Measurements from ENCODE around the gene EPHB1.

DNA sequence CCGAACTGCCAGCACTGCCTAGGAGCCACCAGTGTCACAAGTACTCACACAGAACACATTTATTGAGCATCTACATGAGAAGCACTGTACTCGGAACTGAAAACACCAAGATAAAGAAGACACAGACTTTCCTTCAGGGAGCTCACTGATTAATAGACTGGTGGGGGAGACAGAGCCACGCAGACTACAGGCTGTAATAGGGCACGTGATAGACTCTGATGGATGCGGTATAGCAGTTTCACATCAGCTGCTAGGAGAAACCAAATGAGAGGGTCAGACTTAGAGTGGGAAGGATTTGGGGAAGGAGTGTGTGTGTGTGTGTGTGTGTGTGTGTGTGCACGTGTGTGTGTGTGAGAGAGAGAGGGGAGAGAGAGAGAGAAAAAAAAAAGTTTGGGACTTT is 12.1 kb downstream of the EPHB1 start:
- TF ChIP-seq, protein P1, sequence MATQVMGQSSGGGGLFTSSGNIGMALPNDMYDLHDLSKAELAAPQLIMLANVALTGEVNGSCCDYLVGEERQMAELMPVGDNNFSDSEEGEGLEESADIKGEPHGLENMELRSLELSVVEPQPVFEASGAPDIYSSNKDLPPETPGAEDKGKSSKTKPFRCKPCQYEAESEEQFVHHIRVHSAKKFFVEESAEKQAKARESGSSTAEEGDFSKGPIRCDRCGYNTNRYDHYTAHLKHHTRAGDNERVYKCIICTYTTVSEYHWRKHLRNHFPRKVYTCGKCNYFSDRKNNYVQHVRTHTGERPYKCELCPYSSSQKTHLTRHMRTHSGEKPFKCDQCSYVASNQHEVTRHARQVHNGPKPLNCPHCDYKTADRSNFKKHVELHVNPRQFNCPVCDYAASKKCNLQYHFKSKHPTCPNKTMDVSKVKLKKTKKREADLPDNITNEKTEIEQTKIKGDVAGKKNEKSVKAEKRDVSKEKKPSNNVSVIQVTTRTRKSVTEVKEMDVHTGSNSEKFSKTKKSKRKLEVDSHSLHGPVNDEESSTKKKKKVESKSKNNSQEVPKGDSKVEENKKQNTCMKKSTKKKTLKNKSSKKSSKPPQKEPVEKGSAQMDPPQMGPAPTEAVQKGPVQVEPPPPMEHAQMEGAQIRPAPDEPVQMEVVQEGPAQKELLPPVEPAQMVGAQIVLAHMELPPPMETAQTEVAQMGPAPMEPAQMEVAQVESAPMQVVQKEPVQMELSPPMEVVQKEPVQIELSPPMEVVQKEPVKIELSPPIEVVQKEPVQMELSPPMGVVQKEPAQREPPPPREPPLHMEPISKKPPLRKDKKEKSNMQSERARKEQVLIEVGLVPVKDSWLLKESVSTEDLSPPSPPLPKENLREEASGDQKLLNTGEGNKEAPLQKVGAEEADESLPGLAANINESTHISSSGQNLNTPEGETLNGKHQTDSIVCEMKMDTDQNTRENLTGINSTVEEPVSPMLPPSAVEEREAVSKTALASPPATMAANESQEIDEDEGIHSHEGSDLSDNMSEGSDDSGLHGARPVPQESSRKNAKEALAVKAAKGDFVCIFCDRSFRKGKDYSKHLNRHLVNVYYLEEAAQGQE (IDR thresholded peaks at IDR 0.05; ENCODE audit: low read depth, low read length), result no peak
- TF ChIP-seq, protein P2, sequence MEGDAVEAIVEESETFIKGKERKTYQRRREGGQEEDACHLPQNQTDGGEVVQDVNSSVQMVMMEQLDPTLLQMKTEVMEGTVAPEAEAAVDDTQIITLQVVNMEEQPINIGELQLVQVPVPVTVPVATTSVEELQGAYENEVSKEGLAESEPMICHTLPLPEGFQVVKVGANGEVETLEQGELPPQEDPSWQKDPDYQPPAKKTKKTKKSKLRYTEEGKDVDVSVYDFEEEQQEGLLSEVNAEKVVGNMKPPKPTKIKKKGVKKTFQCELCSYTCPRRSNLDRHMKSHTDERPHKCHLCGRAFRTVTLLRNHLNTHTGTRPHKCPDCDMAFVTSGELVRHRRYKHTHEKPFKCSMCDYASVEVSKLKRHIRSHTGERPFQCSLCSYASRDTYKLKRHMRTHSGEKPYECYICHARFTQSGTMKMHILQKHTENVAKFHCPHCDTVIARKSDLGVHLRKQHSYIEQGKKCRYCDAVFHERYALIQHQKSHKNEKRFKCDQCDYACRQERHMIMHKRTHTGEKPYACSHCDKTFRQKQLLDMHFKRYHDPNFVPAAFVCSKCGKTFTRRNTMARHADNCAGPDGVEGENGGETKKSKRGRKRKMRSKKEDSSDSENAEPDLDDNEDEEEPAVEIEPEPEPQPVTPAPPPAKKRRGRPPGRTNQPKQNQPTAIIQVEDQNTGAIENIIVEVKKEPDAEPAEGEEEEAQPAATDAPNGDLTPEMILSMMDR (IDR thresholded peaks at IDR 0.05), result no peak
- no peak for TF ChIP-seq FOXM1 (IDR thresholded peaks at IDR 0.05; ENCODE audit: low read depth)
- TF ChIP-seq GATA2 (CRISPR knock-in tag; IDR thresholded peaks at IDR 0.05), result no peak
- TF ChIP-seq RAD21 (IDR thresholded peaks at IDR 0.05; ENCODE audit: low read length), result no peak
- no peak for TF ChIP-seq TAF1 (IDR thresholded peaks at IDR 0.05; ENCODE audit: borderline replicate concordance, low read depth, low read length)
